ENCODE measurements around the gene GPN3. TPM values are rescaled to one million over a fixed set of nuclear protein-coding genes. Genes with fewer than 3 reads are reported as not detected.
"Not testable (repeated sequence)": the region's sequence is repeated elsewhere in the genome, so short reads cannot be mapped to it uniquely, and the experiment has no call there.

Gene GPN3
- total and polyA plus RNA-seq, 2 of the 8 experiments (the other 6 are each of a cell fraction or from before 2014, with no cell fraction given), result 49.7 to 52.9 TPM

GRCh38 chr12:110429676-110430075 lies 38.4 kb downstream of the GPN3 start:
- H3K4ac ChIP-seq (replicated peaks; ENCODE audit: insufficient read length, low read depth, low read length); H3K4me2 ChIP-seq (ENCODE audit: insufficient read depth in 1 of 2, low read depth in 2 of 2, low read length in 2 of 2); H2BK15ac ChIP-seq (ENCODE audit: low read length); H3K23ac ChIP-seq (ENCODE audit: insufficient read length); H4K5ac ChIP-seq (ENCODE audit: insufficient read length, low read depth, low read length); H3K79me2 ChIP-seq (ENCODE audit: control insufficient read depth in 1 of 2, insufficient read depth in 2 of 2, low read length in 2 of 2); H3K18ac ChIP-seq (ENCODE audit: extremely low read depth, low read length); H3K56ac ChIP-seq (replicated peaks; ENCODE audit: insufficient read length, low read depth, low read length); DNase-seq (ENCODE audit: low read depth in 1 of 2, low spot score in 2 of 2); POLR2A ChIA-PET (ENCODE audit: partially characterized antibody); H3K79me1 ChIP-seq (ENCODE audit: low read depth, low read length); H2BK20ac ChIP-seq (ENCODE audit: low read length); H2BK5ac ChIP-seq (ENCODE audit: low read depth, low read length); H3K14ac ChIP-seq (ENCODE audit: insufficient read length); H4K8ac ChIP-seq (ENCODE audit: extremely low read depth, insufficient read depth, low read length); H3K4me1 ChIP-seq (replicated peaks in 1 of 4; ENCODE audit: control insufficient read depth in 3 of 4, insufficient read depth in 4 of 4, low read length in 3 of 4); H3K9ac ChIP-seq (replicated peaks in 1 of 4; ENCODE audit: extremely low read depth in 1 of 4, low read depth in 3 of 4, low read length in 3 of 4); H2BK120ac ChIP-seq (replicated peaks; ENCODE audit: low read depth, low read length); H3K27ac ChIP-seq (ENCODE audit: low read depth, low read length); H3K9me3 ChIP-seq (ENCODE audit: insufficient read depth in 2 of 2, low read depth in 1 of 2, low read length in 1 of 2); H2AK5ac ChIP-seq (ENCODE audit: low read depth, low read length); H2AFZ ChIP-seq (ENCODE audit: low read length); H3K36me3 ChIP-seq (ENCODE audit: control insufficient read depth in 2 of 4, insufficient read depth in 4 of 4, low read length in 3 of 4); H3K23me2 ChIP-seq (ENCODE audit: low read depth, low read length); FAIRE-seq; H3K27me3 ChIP-seq (replicated peaks in 1 of 4; ENCODE audit: control insufficient read depth in 3 of 4, extremely low read depth in 1 of 4, insufficient read depth in 3 of 4, low read length in 3 of 4); H4K20me1 ChIP-seq (replicated peaks in 1 of 2; ENCODE audit: control insufficient read depth in 1 of 2, insufficient read depth in 2 of 2, low read length in 2 of 2); H4K91ac ChIP-seq (replicated peaks; ENCODE audit: insufficient read length, low read length); H2BK12ac ChIP-seq (ENCODE audit: low read depth, low read length); H3K4me3 ChIP-seq (ENCODE audit: extremely low read depth in 1 of 4, insufficient read depth in 2 of 4, low read depth in 3 of 4, low read length in 4 of 4): not testable (repeated sequence)
- 100% methylated on average over 8 of the region's 15 CpGs; no CpG with 5 or more reads in 1 of the 2 experiments for WGBS, 2 experiments (ENCODE audit: extremely low coverage in 1 of 2, insufficient coverage in 1 of 2, insufficient read length in 1 of 2, insufficient replicate concordance in 2 of 2, low coverage in 1 of 2, low lambda C conversion rate in 2 of 2, missing lambda C conversion rate in 1 of 2)
- CTCF ChIA-PET (ENCODE audit: partially characterized antibody), result interaction anchor here (0.7 to 1.0 kb wide), 3 partner anchors 23 to 411 kb away, joined by 3 read pairs; no protein-coding TSS in a partner anchor

Measured in H1 (cell line).